SK-MEL-5 (cell line): ENCODE data around the gene PRTFDC1. TPM values are rescaled to one million over a fixed set of nuclear protein-coding genes. Genes with fewer than 3 reads are reported as not detected.

Source experiments
- DNase-seq: peaks from one replicate; pipeline ENCODE4 v3.0.0-alpha.2; 2016; ENCODE audit warnings: low read depth, low spot score
- in situ Hi-C: cut with HindIII; loops from 2 replicates; pipeline ENCODE4 v1.10.0; 2016; ENCODE audit warnings: low sequenced_read_pairs, high pct_unique_total_duplicates, low pct_unique_long_range_greater_than_20kb
- total RNA-seq: library from RNA; depleted of rRNA; stranded (reverse); fragments of >200 nt; shearing (Covaris generic); gene quantifications from 2 replicates; pipeline ENCODE4 v1.2.3, GENCODE V29; 2014

The PRTFDC1 gene
- total RNA-seq, 1 experiment from 2014 or later: 0.24 TPM

GRCh38 chr10:24897326-24897926, 55.0 kb downstream of the PRTFDC1 start:
- DNase-seq: no peak
- in situ Hi-C loops: no loop called here

- in situ Hi-C loops: no loop called here
- no peak for DNase-seq
Measured at GRCh38 chr10:24894728-24895127, 57.7 kb downstream of the PRTFDC1 start.

- DNase-seq: no peak
- in situ Hi-C loops: no loop called here
Measured at GRCh38 chr10:24894309-24894708, 58.1 kb downstream of the PRTFDC1 start.

- in situ Hi-C loops: no loop called here
- DNase-seq: no peak
Measured at GRCh38 chr10:24893127-24893526, 59.3 kb downstream of the PRTFDC1 start.

GRCh38 chr10:24891823-24892222, 60.6 kb downstream of the PRTFDC1 start:
- in situ Hi-C loops: no loop called here
- DNase-seq: no peak

- no peak for DNase-seq
- in situ Hi-C loops: no loop called here
Measured at GRCh38 chr10:24889639-24890038, 62.8 kb downstream of the PRTFDC1 start.

- in situ Hi-C loops: no loop called here
- DNase-seq: no peak
Measured at GRCh38 chr10:24887855-24888231, 64.6 kb downstream of the PRTFDC1 start.

GRCh38 chr10:24886290-24886680, 66.1 kb downstream of the PRTFDC1 start:
- in situ Hi-C loops: no loop called here

GRCh38 chr10:24885551-24886289, 66.7 kb downstream of the PRTFDC1 start:
- no peak for DNase-seq
- in situ Hi-C loops: no loop called here

More at GRCh38 chr10:24886290-24886680, 66.1 kb downstream of the PRTFDC1 start:
- no peak for DNase-seq

GRCh38 chr10:24884793-24885192, 67.6 kb downstream of the PRTFDC1 start:
- in situ Hi-C loops: no loop called here
- no peak for DNase-seq

- DNase-seq: no peak
- in situ Hi-C loops: no loop called here
Measured at GRCh38 chr10:24884316-24884715, 68.1 kb downstream of the PRTFDC1 start.

GRCh38 chr10:24883176-24883575, 69.2 kb downstream of the PRTFDC1 start:
- in situ Hi-C loops: no loop called here

GRCh38 chr10:24882047-24882698, 70.2 kb downstream of the PRTFDC1 start:
- DNase-seq: no peak
- in situ Hi-C loops: no loop called here

More at GRCh38 chr10:24883176-24883575, 69.2 kb downstream of the PRTFDC1 start:
- DNase-seq: no peak

- DNase-seq: no peak
- in situ Hi-C loops: no loop called here
Measured at GRCh38 chr10:24879861-24880260, 72.5 kb downstream of the PRTFDC1 start.

- no peak for DNase-seq
- in situ Hi-C loops: no loop called here
Measured at GRCh38 chr10:24874133-24874532, 78.3 kb downstream of the PRTFDC1 start.

GRCh38 chr10:24873281-24873683, 79.1 kb downstream of the PRTFDC1 start:
- in situ Hi-C loops: no loop called here
- no peak for DNase-seq

- in situ Hi-C loops: no loop called here
- no peak for DNase-seq
Measured at GRCh38 chr10:24872790-24873182, 79.6 kb downstream of the PRTFDC1 start.

- in situ Hi-C loops: no loop called here
- no peak for DNase-seq
Measured at GRCh38 chr10:24872049-24872789, 80.2 kb downstream of the PRTFDC1 start.
